ENCODE results near the gene PAK4.

PAK4 gene

DNA sequence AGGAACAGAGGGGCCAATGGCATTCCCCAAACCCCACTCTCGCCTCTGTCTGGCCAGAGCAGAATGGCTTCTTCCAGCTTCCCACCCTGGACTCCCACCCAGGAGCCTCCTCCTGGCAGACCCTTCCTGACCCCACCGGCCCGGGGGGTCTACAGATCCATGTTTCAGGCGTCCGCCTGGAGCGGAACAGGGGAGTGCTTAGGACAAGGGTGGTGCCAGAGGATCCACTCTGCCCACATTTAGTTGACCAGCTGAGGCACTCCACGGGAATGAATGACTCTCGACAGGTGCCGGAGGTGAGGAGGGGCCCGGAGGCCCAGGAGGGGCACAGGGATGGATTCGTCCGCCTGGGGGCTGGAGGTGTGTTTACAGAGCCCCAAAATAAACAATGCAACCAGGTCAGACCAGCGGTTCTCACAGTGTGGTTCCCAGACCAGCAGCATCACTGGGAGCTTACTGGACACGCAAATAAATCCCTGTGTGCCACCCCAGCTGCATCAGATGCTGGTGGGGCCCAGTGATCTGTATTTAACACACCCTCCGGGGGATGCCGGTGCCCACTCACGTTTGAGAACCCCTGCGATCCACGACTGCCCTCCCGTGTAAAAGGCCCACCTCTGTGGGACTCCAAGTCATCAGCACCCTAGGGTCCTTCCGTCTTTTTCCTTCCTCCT, 56.1 kb downstream of the PAK4 start:
- DNase-seq: no peak

GRCh38 chr19:39182174-39182505, 56.6 kb downstream of the PAK4 start:
- no peak for DNase-seq

- DNase-seq: no peak
Measured at GRCh38 chr19:39183104-39183503, 57.5 kb downstream of the PAK4 start.

- no peak for DNase-seq
Measured at GRCh38 chr19:39186391-39186790, 60.8 kb downstream of the PAK4 start.

- no peak for DNase-seq
Measured at GRCh38 chr19:39187552-39187943, 62.0 kb downstream of the PAK4 start.

DNA sequence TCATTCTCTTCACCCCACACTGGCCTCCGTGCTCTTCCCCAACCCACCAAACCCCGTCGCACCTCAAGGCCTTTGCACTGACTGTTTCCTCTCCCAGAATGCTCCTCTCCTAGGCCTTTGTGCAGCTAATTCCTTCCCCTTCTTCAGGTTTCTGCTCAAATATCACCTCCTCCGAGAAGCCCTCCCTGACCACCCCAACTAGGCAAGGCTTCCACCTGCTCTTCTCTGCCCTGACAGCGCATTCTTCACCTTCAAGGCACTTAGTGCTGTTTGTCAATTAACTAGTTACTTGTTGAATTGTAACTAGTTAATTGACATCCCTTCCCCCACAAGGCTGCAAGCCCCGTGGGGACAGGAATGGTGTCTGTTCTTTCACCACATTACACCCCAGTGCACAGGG, 63.4 kb downstream of the PAK4 start:
- no peak for DNase-seq

DNA sequence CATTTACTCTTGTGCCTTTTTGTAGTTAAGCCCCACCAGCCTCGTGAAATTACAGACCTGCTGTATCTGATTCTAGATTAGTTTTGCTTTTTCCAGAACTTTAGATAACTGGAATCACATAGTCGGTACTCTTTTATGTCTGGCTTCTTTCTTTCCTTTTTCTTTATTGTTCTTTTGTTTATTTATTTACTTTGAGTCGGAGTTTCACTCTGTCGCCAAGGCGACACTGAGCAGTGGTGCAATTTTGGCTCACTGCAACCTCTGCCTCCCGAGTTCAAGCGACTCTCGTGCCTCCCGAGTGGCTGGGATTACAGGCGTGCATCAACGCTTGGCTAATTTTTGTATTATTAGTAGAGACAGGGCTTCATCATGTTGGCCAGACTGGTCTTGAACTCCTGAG, 65.2 kb downstream of the PAK4 start:
- DNase-seq: no peak

- DNase-seq: no peak
Measured at GRCh38 chr19:39192846-39193245, 67.3 kb downstream of the PAK4 start.

DNA sequence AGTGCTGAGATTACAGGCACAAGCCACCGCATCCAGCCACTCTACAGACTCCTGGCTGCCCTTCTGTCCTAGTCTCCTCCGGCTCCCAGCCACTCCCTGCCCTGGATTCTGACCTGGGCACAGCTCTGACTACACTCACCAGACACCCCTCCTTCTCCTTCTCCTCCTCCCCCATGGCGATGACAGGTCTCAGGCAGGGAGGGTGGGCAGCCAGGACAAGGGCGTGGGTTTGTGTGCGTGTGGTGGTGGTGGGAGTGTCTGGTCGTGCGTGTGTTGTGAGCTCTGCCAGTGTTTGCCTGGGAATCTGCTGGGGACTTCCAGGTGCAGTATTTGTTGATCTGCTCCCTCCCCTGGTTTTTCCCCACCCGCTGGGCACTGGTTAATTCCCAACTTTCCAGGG, 68.2 kb downstream of the PAK4 start:
- no peak for DNase-seq

GRCh38 chr19:39194832-39195542, 69.4 kb downstream of the PAK4 start:
- no peak for DNase-seq

GRCh38 chr19:39195755-39196154, 70.2 kb downstream of the PAK4 start:
- DNase-seq: no peak

- no peak for DNase-seq
Measured at GRCh38 chr19:39196320-39196719, 70.7 kb downstream of the PAK4 start.

- no peak for DNase-seq
Measured at GRCh38 chr19:39196860-39197562, 71.4 kb downstream of the PAK4 start, which contains the start of gene NCCRP1. Gene NCCRP1 (plus strand): TSS chr19:39196964. CDS start chr19:39196983, 19 bp downstream.

- DNase-seq: no peak
Measured at GRCh38 chr19:39197808-39198207, 72.2 kb downstream of the PAK4 start.

DNA sequence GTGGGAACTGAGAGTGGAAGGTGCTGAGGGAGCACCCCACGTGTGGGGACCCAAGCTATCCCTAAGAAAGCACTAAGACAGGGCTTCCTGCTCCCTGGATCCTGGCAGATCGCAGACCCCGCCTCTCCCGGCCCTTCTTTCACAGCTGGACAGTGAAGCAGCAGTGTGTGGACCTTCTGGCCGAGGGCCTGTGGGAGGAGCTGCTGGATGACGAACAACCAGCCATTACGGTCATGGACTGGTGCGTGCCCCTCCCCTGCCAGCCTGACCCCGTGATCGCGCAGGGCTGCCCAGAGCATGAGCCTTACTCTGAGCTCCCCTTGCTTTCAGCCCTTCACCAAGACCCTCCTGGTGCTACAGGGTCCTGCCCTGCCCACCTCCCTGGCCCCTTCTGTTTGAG, 73.4 kb downstream of the PAK4 start:
- DNase-seq: peak; percentile 68

GRCh38 chr19:39200066-39200802, 74.6 kb downstream of the PAK4 start:
- no peak for DNase-seq

DNA sequence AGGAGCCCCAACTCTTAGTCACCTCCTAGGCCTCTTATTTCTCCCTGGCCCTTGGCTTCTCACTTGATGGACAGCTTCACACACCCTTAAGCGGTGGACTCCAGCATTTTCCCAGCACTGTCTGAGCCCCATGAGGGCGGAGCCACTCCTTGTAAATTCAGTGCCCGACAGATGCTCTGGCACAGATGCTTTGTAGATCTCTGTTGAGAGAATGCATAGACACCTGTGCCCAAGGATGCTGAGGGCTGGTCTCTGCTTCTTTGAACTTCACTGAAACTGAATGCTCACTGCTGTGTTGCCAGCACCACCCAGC, 75.2 kb downstream of the PAK4 start:
- DNase-seq: no peak

DNA sequence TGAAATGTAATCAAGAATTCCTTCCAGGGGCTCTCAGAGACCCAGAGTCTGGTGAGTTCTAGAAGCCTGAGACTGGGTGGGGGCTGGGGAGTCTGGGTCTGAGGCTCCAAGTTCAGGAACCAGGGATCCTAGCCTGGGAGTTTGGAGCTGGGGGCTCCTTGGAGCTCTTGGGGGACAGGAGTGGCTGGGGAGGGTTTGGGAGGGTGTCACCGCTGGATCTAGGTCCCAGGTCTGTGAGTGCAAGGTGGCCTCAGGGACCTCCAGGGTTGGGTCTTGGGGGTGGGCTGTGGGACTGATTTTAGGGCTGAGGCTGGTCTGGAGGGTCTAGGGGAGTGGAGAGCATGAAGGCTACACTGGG, 77.4 kb downstream of the PAK4 start:
- no peak for DNase-seq

DNA sequence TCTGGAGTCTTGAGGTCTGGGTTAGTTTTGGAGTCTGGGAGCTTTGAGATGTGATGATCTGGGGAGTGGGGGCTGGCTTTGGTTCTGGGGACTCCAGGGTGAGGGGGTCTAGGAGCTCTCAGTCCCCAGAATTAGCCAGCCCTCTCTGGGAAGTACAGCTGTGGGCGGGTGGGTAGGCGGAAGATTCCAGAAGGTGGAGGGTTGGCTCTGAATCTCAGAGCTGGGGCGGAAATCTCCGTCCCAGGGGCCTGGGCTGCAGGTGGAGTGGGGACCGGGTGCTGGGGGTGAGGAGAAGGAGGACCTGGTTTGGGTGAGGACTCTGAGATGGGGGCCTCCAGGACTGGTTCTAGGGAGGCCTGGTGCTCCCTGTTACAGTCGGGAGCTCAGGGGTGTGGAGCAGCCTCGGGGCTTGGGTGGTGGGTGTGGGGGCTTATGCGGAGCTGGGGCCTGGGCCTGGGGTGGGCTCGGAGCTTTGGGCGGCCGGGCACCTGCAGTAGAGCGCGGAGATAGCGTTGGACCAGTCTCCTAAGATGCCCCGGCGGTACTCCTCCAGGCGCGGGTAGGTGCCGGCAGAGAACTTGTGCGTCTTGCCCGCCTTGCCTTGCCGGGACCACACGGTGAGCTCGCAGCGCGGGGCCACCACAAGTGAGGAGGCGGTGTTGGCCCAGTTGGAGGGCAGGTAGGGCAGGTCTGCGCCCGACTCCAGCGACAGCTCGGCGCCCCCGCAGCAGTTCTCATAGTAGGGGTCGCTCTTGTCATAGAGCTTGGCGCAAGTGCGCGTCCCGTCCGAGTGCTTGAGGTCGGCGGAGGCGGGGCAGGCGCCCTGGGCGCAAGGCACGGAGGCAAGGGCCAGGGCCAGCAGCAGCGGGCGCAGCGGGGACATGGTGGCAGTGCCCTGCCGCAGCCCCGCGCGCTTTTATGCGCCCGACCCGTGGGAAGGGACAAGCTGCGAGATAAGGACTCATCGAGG, 78.1 kb downstream of the PAK4 start, which contains the start of gene SYCN:
Gene SYCN (minus strand): TSS at position 892 of the 970 bp plus-strand sequence. CDS start 9 bp downstream, at position 883.
- no peak for DNase-seq

GRCh38 chr19:39205449-39205764, 79.8 kb downstream of the PAK4 start:
- DNase-seq: no peak

DNA sequence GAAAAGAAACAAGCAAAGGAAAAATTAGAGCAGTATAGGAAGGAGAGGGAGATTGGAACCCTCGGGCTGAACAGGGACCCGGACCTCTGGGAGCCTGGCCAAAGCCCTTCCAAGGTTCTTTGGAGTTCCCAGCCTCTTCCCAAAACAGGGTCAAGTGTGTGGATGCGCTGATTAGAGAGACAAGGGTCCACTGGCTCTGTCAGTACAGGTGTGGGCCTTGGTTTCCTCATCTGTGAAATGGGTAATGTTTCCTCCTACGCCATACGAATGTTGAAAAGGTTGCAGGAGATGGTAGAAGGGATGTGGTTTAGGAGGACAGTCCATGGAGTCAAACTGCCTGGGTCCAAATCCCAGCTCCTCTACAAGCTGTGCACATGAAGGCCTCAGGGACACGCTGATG, 80.5 kb downstream of the PAK4 start:
- no peak for DNase-seq

DNA sequence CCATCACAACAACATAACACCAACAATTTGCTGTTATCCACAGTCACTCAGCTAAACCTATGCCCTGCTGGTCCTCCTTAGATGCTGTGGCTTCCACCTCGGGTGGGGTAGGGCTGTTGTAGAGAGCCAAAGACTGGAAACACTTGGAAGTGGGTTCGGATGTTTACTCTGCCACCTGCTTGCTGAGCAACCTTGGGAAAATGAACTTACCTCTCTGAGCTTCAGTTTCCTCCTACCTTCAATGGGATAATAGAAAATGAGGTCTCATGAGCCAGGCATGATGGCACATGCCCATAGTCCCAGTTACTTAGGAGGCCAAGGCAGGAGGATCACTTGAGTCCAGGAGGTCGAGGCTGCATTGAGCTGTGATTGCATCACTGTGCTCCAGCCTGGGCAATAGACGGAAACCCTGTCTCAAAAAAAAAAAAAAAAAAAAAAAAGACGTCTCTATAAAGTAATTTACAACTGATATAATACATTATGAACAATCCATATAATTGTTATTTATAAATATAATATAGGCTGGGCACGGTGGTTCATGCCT, 81.8 kb downstream of the PAK4 start:
- no peak for DNase-seq

Data from femur (tissue), 1 donor.